GM12801 (cell line): ENCODE measurements around the gene WDR45.

Experiments used
- CTCF ChIP-seq: IDR thresholded peaks from one replicate; pipeline ENCODE4 v1.5.1; 2011; ENCODE audit warnings: control low read depth; ENCODE audit not compliant: insufficient read length; ENCODE audit errors: extremely low read depth

WDR45 gene

GRCh38 chrX:49041744-49042580 is 37.7 kb downstream of the WDR45 start:
- TF ChIP-seq CTCF: no peak

GRCh38 chrX:49040376-49040955 is 39.2 kb downstream of the WDR45 start:
- no peak for TF ChIP-seq CTCF

- TF ChIP-seq CTCF: no peak
Observed at GRCh38 chrX:49039598-49040375, 39.9 kb downstream of the WDR45 start.

- no peak for TF ChIP-seq CTCF
Observed at GRCh38 chrX:49037883-49038475, 41.7 kb downstream of the WDR45 start.

- TF ChIP-seq CTCF: no peak
Observed at GRCh38 chrX:49030283-49030682, 49.4 kb downstream of the WDR45 start.

GRCh38 chrX:49029876-49030275 is 49.8 kb downstream of the WDR45 start:
- TF ChIP-seq CTCF: no peak
